Osteocyte (in vitro differentiated cells): ENCODE measurements around the gene GOLPH3L. TPM values are rescaled to one million over a fixed set of nuclear protein-coding genes. Genes with fewer than 3 reads are reported as not detected.
"Not testable (repeated sequence)": the region's sequence is repeated elsewhere in the genome, so short reads cannot be mapped to it uniquely, and the experiment has no call there.

Experiments used
- DNase-seq: peaks from one replicate; pipeline ENCODE4 v3.0.0; 2021; ENCODE audit warnings: mixed read lengths; ENCODE audit not compliant: unreplicated experiment; ENCODE audit errors: extremely low spot score
- H3K27ac Mint-ChIP-seq: one replicate; pipeline ENCODE4 v1.8.0; 2021; ENCODE audit warnings: mild to moderate bottlenecking, mixed read lengths; ENCODE audit not compliant: unreplicated experiment
- H3K27me3 Mint-ChIP-seq: one replicate; pipeline ENCODE4 v1.8.0; 2021; ENCODE audit warnings: mixed read lengths; ENCODE audit not compliant: unreplicated experiment
- H3K36me3 Mint-ChIP-seq: one replicate; pipeline ENCODE4 v1.8.0; 2021; ENCODE audit warnings: mixed read lengths; ENCODE audit not compliant: unreplicated experiment
- H3K4me1 Mint-ChIP-seq: one replicate; pipeline ENCODE4 v1.8.0; 2021; ENCODE audit warnings: mixed read lengths; ENCODE audit not compliant: unreplicated experiment
- H3K4me3 Mint-ChIP-seq: one replicate; pipeline ENCODE4 v1.8.0; 2021; ENCODE audit warnings: mild to moderate bottlenecking, moderate library complexity, mixed read lengths; ENCODE audit not compliant: unreplicated experiment
- H3K9me3 Mint-ChIP-seq: one replicate; pipeline ENCODE4 v1.8.0; 2021; ENCODE audit warnings: mixed read lengths; ENCODE audit not compliant: unreplicated experiment
- total RNA-seq: library from RNA; stranded (reverse); gene quantifications from 2 replicates; pipeline ENCODE4 v1.2.1, GENCODE V29; 2021
- TF ChIP-seq, protein P1 (sequence below): fragments of 200-600 bp; sonication (generic); IDR thresholded peaks from 2 replicates; pipeline ENCODE4 v1.5.0; 2021; ENCODE audit warnings: antibody characterized with exemption, mild to moderate bottlenecking, moderate library complexity

Gene GOLPH3L
- total RNA-seq, 1 donor from 2014 or later, result 27.4 TPM

DNA sequence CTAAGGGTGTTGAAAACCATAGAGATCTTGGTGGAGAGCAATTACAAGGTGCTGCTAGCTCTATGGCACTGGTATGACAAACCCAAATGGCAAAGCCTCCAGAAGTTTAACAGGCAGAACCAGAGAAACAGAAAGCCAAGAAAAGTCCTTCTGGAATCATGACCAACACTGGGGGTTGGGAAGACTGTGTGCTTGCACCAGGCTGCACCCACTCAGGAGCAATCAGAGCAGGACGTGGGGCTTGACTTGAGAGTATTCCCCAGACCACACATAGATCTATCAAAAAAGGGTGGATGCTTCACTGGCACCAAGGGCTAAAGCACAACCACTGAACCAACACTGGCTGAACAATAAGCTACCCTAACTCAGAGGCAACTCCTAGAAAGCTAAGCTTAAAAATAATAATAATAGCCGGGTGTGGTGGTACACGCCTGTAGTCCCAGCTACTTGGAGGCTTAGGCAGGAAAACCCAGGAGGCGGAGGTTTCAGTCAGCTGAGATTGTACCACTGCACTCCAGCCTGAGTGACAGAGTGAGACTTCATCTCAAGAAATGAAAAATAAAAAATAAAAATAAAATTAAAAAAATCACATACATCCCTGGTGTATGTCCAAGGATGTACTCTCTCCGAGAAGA, 47.4 kb downstream of the GOLPH3L start:
- Mint-ChIP-seq H3K9me3 (no peaks in the 10 kb centered on the region), H3K27me3 (no peaks in the 10 kb centered on the region), H3K4me1 (no peaks in the 10 kb centered on the region), H3K36me3 (peaks cover 38% of the 10 kb centered on the region), H3K27ac (no peak overlapping the region), H3K4me3 (no peak overlapping the region)
- TF ChIP-seq, protein P1, sequence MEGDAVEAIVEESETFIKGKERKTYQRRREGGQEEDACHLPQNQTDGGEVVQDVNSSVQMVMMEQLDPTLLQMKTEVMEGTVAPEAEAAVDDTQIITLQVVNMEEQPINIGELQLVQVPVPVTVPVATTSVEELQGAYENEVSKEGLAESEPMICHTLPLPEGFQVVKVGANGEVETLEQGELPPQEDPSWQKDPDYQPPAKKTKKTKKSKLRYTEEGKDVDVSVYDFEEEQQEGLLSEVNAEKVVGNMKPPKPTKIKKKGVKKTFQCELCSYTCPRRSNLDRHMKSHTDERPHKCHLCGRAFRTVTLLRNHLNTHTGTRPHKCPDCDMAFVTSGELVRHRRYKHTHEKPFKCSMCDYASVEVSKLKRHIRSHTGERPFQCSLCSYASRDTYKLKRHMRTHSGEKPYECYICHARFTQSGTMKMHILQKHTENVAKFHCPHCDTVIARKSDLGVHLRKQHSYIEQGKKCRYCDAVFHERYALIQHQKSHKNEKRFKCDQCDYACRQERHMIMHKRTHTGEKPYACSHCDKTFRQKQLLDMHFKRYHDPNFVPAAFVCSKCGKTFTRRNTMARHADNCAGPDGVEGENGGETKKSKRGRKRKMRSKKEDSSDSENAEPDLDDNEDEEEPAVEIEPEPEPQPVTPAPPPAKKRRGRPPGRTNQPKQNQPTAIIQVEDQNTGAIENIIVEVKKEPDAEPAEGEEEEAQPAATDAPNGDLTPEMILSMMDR, result no peak
- no peak for DNase-seq

DNA sequence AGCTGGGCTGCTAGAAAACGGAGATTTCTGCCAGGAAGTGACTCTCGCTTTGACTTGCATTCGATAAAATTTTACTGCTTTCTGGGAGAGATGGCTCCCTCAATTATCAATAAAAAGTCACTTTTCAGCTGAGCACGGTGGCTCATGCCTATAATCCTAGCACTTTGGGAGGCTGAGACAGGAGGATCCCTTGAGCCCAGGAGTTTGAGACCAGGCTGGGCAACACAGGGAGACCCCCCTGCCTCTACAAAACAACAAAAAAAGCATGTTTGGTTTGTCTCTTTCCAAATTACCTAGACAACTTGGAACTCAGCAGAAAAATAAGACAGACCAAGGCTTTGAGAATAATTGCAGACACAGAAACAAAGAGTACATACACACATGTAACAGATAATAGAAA, 54.7 kb downstream of the GOLPH3L start:
- TF ChIP-seq, protein P1, result no peak
- H3K36me3 Mint-ChIP-seq, result peaks cover 12% of the 10 kb centered on the region

DNA sequence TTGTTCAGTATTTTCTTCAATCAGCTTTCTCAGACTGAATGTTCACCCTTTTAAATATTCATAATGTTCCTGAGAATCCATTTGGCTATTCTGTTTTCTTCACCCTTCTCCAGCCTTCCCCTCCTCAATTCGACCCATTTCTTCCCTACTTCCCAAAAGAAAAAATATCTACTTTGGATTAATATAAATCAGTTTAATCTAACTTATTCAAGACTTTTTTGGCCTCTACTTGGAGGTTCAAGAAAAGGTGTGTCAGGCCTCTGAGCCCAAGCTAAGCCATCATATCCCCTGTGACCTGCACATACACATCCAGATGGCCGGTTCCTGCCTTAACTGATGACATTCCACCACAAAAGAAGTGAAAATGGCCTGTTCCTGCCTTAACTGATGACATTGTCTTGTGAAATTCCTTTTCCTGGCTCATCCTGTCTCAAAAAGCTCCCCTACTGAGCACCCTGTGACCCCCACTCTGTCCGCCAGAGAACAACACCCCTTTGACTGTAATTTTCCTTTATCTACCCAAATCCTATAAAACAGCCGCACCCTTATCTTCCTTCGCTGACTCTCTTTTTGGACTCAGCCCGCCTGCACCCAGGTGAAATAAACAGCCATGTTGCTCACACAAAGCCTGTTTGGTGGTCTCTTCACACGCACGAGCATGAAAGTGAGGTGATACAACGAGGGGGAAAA, 55.7 kb downstream of the GOLPH3L start:
- H3K4me3 Mint-ChIP-seq, H3K36me3 Mint-ChIP-seq, DNase-seq, H3K27me3 Mint-ChIP-seq, H3K9me3 Mint-ChIP-seq, H3K4me1 Mint-ChIP-seq, H3K27ac Mint-ChIP-seq: not testable (repeated sequence)

More for the DNA sequence above, 54.7 kb downstream of the GOLPH3L start:
- no peak overlapping the region for H3K27ac Mint-ChIP-seq
- no peak overlapping the region for H3K4me3 Mint-ChIP-seq
- DNase-seq, result no peak
- no peaks in the 10 kb centered on the region for H3K9me3 Mint-ChIP-seq
- H3K27me3 Mint-ChIP-seq, result no peaks in the 10 kb centered on the region
- no peaks in the 10 kb centered on the region for H3K4me1 Mint-ChIP-seq

DNA sequence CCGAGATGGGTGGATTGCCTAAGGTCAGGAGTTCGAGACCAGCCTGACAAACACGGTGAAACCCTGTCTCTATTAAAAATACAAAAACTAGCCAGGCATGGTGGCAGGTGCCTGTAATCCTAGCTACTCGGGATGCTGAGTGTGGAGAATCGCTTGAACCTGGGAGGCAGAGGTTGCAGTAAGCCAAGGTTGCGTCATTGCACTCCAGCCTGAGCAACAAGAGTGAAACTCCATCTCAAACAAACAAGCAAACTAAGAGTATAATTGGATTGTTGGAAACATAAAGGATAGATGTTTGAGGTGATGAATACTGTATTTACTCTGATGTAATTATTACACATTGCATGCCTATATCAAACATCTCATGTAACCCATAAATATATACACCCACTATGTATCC, 58.5 kb downstream of the GOLPH3L start:
- not testable (repeated sequence) for H3K36me3 Mint-ChIP-seq, DNase-seq, H3K27ac Mint-ChIP-seq, H3K27me3 Mint-ChIP-seq, H3K9me3 Mint-ChIP-seq, H3K4me1 Mint-ChIP-seq, H3K4me3 Mint-ChIP-seq

DNA sequence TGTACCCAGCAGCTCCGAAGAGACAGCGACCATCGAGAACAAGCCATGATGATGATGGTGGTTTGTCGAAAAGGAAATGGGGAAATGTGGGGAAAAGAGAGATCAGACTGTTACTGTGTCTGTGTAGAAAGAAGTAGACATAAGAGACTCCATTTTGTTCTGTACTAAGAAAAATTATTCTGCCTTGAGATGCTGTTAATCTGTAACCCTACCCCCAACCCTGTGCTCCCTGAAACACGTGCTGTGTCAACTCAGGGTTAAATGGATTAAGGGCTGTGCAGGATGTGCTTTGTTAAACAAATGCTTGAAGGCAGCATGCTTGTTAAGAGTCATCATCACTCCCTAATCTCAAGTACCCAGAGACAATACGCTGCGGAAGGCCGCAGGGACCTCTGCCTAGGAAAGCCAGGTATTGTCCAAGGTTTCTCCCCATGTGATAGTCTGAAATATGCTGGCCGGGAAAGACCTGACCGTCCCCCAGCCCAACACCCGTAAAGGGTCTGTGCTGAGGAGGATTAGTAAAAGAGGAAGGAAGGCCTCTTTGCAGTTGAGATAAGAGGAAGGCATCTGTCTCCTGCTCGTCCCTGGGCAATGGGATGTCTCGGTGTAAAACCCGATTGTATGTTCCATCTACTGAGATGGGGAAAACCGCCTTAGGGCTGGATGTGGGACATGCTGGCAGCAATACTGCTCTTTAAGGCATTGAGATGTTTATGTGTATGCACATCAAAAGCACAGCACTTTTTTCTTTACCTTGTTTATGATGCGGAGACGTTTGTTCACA, 61.9 kb downstream of the GOLPH3L start:
- not testable (repeated sequence) for H3K4me3 Mint-ChIP-seq, DNase-seq, H3K27me3 Mint-ChIP-seq, H3K27ac Mint-ChIP-seq, H3K9me3 Mint-ChIP-seq, H3K36me3 Mint-ChIP-seq, H3K4me1 Mint-ChIP-seq

DNA sequence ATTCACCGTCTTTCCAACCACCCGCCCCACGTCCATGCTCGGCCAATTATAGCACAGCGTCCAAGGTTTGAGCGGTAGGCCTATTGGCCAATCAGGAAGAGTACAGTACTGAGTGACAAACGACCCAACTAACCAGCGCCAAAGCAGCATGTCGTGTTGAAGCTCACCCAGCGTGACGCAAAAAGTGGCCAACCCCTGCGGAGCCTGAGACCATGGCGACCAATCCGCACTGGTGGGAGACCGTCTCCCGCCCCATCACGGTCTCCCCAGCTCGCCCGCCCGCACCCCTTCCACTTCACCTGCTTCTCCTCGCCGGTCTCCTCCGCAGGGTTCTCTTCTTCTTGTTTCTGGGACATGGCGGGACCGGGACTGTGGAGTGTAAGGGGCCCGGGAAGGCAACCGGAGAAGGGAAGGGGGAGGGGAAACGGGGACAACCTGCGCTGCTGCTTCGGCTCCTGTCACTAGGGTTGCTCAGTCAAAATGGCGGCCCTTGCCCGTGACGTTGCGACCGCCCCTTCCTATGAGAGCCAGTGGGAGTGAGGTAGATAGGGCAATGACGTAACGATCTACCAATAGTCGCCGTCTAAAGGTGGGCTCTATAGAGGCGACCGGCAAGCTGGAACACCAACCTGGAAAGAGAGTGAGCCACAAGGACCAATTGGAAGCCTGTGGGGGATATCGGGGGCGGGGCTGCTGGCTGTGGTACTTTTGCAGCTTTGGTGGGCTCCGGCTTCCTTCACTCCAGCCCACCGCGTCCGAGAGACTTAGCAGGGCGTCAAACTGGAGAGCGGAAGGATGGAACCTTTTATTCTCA, 67.6 kb downstream of the GOLPH3L start, which contains the start of gene ENSA:
ENSA (minus strand) TSS at position 498 of the 814 bp plus-strand sequence; CDS start at position 356, 142 bp downstream.
- no peak within 1 kb of the TSS for H3K27ac Mint-ChIP-seq
- H3K4me3 Mint-ChIP-seq, result no peak within 1 kb of the TSS
- DNase-seq, result peak; percentile 98
- H3K4me1 Mint-ChIP-seq, result peaks cover 7% of the 10 kb centered on the region
- H3K9me3 Mint-ChIP-seq, result no peaks in the 10 kb centered on the region
- H3K36me3 Mint-ChIP-seq, result peaks cover 23% of the 10 kb centered on the region
- TF ChIP-seq, protein P1, result no peak
- no peaks in the 10 kb centered on the region for H3K27me3 Mint-ChIP-seq
